GM12878 (cell line): Measurements from ENCODE around the gene VSTM2B.

Source experiments
- ATF3 ChIP-seq: IDR thresholded peaks from 2 replicates; pipeline ENCODE4 v1.6.1; 2011; ENCODE audit warnings: low read depth, mild to moderate bottlenecking, low read length, moderate library complexity, borderline replicate concordance; ENCODE audit errors: extremely low read depth
- CEBPZ ChIP-seq: fragments of 150-350 bp; IDR thresholded peaks from 2 replicates; pipeline ENCODE4 v1.6.1; 2016; ENCODE audit warnings: low read depth, low read length
- EZH2 ChIP-seq: IDR thresholded peaks from 2 replicates; pipeline ENCODE4 v1.6.1; 2012; ENCODE audit warnings: low read depth, mild to moderate bottlenecking, control low read depth, inconsistent platforms, low read length, borderline replicate concordance; ENCODE audit not compliant: control insufficient read depth
- IRF4 ChIP-seq: IDR thresholded peaks from 2 replicates; pipeline ENCODE4 v1.6.1; 2011; ENCODE audit warnings: low read depth, low read length

- no peak for TF ChIP-seq EZH2
- TF ChIP-seq CEBPZ, result no peak
- TF ChIP-seq ATF3, result no peak
- no peak for TF ChIP-seq IRF4
These were observed 622 bp upstream of the VSTM2B start for GRCh38 chr19:29524912-29525831.
